K562 (cell line): ENCODE data around the gene CYSRT1. TPM values are rescaled to one million over a fixed set of nuclear protein-coding genes. Genes with fewer than 3 reads are reported as not detected.

Experiments used
- EWSR1 ChIP-seq: fragments of 450-650 bp; IDR thresholded peaks from 2 replicates; pipeline ENCODE4 v1.6.1; 2018; ENCODE audit warnings: borderline replicate concordance, mild to moderate bottlenecking, low read depth, moderate library complexity; ENCODE audit not compliant: partially characterized antibody
- FOXK2 ChIP-seq, 2 experiments: fragments of 450-650 bp; IDR thresholded peaks in 1 of 2; conservative IDR thresholded peaks in 1 of 2; 2 replicates each; pipeline ENCODE4 v1.6.1; 2016; ENCODE audit warnings: low read depth in 2 of 2, mild to moderate bottlenecking in 1 of 2
- RHOXF2B ChIP-seq: fragments of 250-450 bp; sonication (Bioruptor Pico); conservative IDR thresholded peaks from 2 replicates; pipeline ENCODE4 v1.5.1; 2021
- SMARCE1 ChIP-seq: fragments of 450-650 bp; IDR thresholded peaks from 2 replicates; pipeline ENCODE4 v1.7.1; 2016; ENCODE audit warnings: mild to moderate bottlenecking
- ZNF140 ChIP-seq: fragments of 250-450 bp; sonication (Bioruptor Pico); IDR thresholded peaks from 2 replicates; pipeline ENCODE4 v1.8.0; 2021; ENCODE audit warnings: moderate library complexity, mild to moderate bottlenecking, inconsistent platforms
- ZNF184 ChIP-seq: sonication (generic); formaldehyde crosslinking; IDR thresholded peaks from 2 replicates; pipeline ENCODE4 v1.5.0; 2020; ENCODE audit warnings: missing genetic modification reagents
- polyA plus RNA-seq, 8 experiments: library from polyadenylated mRNA; depleted of rRNA in 4 of 8; stranded (reverse) in 5 of 8; unstranded in 3 of 8; fragments of >200 nt; fragmentation: Nextera tagmentation in 2 of 8; fragmentation: Illumina TruSeq in 1 of 8; extraction: Ambion mirVana in 2 of 8; extraction: Trizol in 1 of 8; gene quantifications; 2 replicates each; pipeline versions ENCODE4 v1.2.1 to v1.2.3, GENCODE V29; 2011 to 2014; ENCODE audit warnings: inconsistent platforms in 1 of 8, missing spikeins in 1 of 8
- total RNA-seq, 7 experiments: library from RNA; depleted of rRNA in 6 of 7; stranded (reverse); fragments of >200 nt in 6 of 7; fragmentation: Illumina TruSeq in 2 of 7; extraction: Trizol in 2 of 7; gene quantifications; 2 replicates each; pipeline versions ENCODE4 v1.2.1 to v1.2.3, GENCODE V29; 2011 to 2021; ENCODE audit warnings: low replicate concordance in 1 of 7
- TF ChIP-seq, protein P1 (sequence below): fragments of 450-650 bp; IDR thresholded peaks from 2 replicates; pipeline ENCODE4 v1.6.1; 2017; ENCODE audit warnings: antibody characterized with exemption
- TF ChIP-seq, protein P2 (sequence below): fragments of 250-450 bp; sonication (Bioruptor Pico); IDR thresholded peaks from 2 replicates; pipeline ENCODE4 v1.4.0; 2020; ENCODE audit warnings: mild to moderate bottlenecking, moderate library complexity, borderline replicate concordance

Gene CYSRT1
- total and polyA plus RNA-seq, 9 of the 15 experiments (the other 6 are each of a cell fraction or from before 2014, with no cell fraction given), result 0.04 to 1.4 (median 0.42) TPM; not detected in 3

DNA sequence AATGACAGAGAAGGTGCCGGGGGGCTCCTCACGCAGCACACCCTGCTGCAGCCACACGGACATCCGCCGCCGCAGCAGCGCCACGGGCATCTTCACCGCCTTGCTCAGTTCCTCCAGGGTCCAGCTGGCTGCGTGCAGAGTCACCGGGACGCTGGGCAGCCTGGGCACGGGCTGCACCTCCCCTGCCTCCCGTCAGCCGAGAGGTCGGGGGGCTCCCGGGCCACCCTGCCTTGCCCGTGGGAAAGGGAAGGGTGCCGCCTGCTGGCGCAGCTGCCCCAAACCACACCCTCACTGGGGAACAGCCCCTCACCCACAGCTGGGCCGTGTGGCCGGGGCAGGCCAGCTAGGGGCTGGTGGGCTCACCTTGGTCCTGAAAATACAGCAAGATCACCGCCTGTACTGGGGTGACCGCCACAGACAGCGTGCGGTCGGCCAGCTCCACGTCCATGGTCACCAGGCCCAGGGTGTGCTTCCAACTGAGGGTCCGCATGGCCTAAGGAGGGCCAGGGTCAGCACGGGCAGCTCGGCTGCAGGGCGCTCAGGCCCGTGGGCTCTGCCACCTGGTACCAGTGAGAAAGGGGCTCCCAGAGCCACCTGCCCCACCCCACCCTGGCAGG lies 49.5 kb upstream of the CYSRT1 start (continued):
- TF ChIP-seq, protein P1, sequence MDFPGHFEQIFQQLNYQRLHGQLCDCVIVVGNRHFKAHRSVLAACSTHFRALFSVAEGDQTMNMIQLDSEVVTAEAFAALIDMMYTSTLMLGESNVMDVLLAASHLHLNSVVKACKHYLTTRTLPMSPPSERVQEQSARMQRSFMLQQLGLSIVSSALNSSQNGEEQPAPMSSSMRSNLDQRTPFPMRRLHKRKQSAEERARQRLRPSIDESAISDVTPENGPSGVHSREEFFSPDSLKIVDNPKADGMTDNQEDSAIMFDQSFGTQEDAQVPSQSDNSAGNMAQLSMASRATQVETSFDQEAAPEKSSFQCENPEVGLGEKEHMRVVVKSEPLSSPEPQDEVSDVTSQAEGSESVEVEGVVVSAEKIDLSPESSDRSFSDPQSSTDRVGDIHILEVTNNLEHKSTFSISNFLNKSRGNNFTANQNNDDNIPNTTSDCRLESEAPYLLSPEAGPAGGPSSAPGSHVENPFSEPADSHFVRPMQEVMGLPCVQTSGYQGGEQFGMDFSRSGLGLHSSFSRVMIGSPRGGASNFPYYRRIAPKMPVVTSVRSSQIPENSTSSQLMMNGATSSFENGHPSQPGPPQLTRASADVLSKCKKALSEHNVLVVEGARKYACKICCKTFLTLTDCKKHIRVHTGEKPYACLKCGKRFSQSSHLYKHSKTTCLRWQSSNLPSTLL, result no peak
- TF ChIP-seq ZNF140 (CRISPR knock-in tag) (no peak), ZNF184 (no peak), EWSR1 (no peak), SMARCE1 (no peak), RHOXF2B (CRISPR knock-in tag) (no peak), FOXK2 (conservative IDR thresholded peaks at IDR 0.05 in 1 of 2, IDR thresholded peaks at IDR 0.05 in 1 of 2; ENCODE audit: low read depth in 2 of 2) (no peak)
- TF ChIP-seq, protein P2, sequence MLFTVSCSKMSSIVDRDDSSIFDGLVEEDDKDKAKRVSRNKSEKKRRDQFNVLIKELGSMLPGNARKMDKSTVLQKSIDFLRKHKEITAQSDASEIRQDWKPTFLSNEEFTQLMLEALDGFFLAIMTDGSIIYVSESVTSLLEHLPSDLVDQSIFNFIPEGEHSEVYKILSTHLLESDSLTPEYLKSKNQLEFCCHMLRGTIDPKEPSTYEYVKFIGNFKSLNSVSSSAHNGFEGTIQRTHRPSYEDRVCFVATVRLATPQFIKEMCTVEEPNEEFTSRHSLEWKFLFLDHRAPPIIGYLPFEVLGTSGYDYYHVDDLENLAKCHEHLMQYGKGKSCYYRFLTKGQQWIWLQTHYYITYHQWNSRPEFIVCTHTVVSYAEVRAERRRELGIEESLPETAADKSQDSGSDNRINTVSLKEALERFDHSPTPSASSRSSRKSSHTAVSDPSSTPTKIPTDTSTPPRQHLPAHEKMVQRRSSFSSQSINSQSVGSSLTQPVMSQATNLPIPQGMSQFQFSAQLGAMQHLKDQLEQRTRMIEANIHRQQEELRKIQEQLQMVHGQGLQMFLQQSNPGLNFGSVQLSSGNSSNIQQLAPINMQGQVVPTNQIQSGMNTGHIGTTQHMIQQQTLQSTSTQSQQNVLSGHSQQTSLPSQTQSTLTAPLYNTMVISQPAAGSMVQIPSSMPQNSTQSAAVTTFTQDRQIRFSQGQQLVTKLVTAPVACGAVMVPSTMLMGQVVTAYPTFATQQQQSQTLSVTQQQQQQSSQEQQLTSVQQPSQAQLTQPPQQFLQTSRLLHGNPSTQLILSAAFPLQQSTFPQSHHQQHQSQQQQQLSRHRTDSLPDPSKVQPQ (CRISPR knock-in tag), result no peak
